Mesenchymal stem cell (in vitro differentiated cells and primary cell): ENCODE measurements around the gene MRPL20.
"Not testable (repeated sequence)": the region's sequence is repeated elsewhere in the genome, so short reads cannot be mapped to it uniquely, and the experiment has no call there.

Experiments
- DNase-seq: peaks from one replicate; pipeline ENCODE4 v3.0.0-alpha.2; 2013
- H2AFZ ChIP-seq: one replicate; pipeline ENCODE4 v1.6.1; 2013; ENCODE audit warnings: low read depth, mild to moderate bottlenecking, control low read depth, inconsistent platforms, low read length, moderate library complexity
- H2AK5ac ChIP-seq: 2 replicates; pipeline ENCODE4 v1.6.1; 2013; ENCODE audit warnings: low read length, moderate library complexity, mild to moderate bottlenecking, inconsistent platforms; ENCODE audit not compliant: severe bottlenecking
- H2BK120ac ChIP-seq: one replicate; pipeline ENCODE4 v1.6.1; 2013; ENCODE audit warnings: low read depth, mild to moderate bottlenecking, inconsistent platforms, low read length, moderate library complexity
- H2BK12ac ChIP-seq, 2 experiments: one replicate each; pipeline ENCODE4 v1.6.1; 2013; ENCODE audit warnings: inconsistent platforms in 2 of 2, low read length in 2 of 2, mild to moderate bottlenecking in 2 of 2, moderate library complexity in 2 of 2, control low read depth in 1 of 2
- H2BK15ac ChIP-seq: one replicate; pipeline ENCODE4 v1.6.1; 2013; ENCODE audit warnings: mild to moderate bottlenecking, low read depth, inconsistent platforms; ENCODE audit not compliant: poor library complexity, severe bottlenecking
- H2BK5ac ChIP-seq: 2 replicates; pipeline ENCODE4 v1.6.1; 2013; ENCODE audit warnings: low read depth, mild to moderate bottlenecking, low read length, control low read depth, inconsistent platforms; ENCODE audit not compliant: poor library complexity, severe bottlenecking
- H3K14ac ChIP-seq, 2 experiments: one replicate each; pipeline ENCODE4 v1.6.1; 2013; ENCODE audit warnings: inconsistent platforms in 2 of 2, low read length in 2 of 2, control low read depth in 1 of 2, mild to moderate bottlenecking in 1 of 2, moderate library complexity in 1 of 2
- H3K18ac ChIP-seq, 2 experiments: one replicate each; pipeline ENCODE4 v1.6.1; 2013; ENCODE audit warnings: inconsistent platforms in 2 of 2, low read length in 2 of 2, control low read depth in 1 of 2, low read depth in 1 of 2, mild to moderate bottlenecking in 1 of 2
- H3K23ac ChIP-seq, 2 experiments: one replicate each; pipeline ENCODE4 v1.6.1; 2013; ENCODE audit warnings: inconsistent platforms in 2 of 2, low read length in 2 of 2, mild to moderate bottlenecking in 2 of 2, moderate library complexity in 2 of 2, control low read depth in 1 of 2
- H3K27ac ChIP-seq: 2 replicates; pipeline ENCODE4 v1.5.1; 2013; ENCODE audit warnings: mild to moderate bottlenecking, moderate library complexity, low read length, control low read depth, inconsistent platforms; ENCODE audit not compliant: poor library complexity, severe bottlenecking
- H3K27me3 ChIP-seq, 2 experiments: 2 replicates each; pipeline versions ENCODE4 v1.6.1 to v1.7.0; 2013; ENCODE audit warnings: low read length in 2 of 2, mild to moderate bottlenecking in 2 of 2, moderate library complexity in 2 of 2, control low read depth in 1 of 2, inconsistent platforms in 1 of 2; ENCODE audit not compliant: control insufficient read depth in 1 of 2, insufficient read depth in 1 of 2
- H3K36me3 ChIP-seq, 2 experiments: 2 replicates each; pipeline versions ENCODE4 v1.6.1 to v1.7.0; 2013; ENCODE audit warnings: low read length in 2 of 2, control low read depth in 1 of 2, inconsistent platforms in 1 of 2, low read depth in 1 of 2, mild to moderate bottlenecking in 1 of 2; ENCODE audit not compliant: insufficient read depth in 2 of 2, control insufficient read depth in 1 of 2
- H3K4ac ChIP-seq, 2 experiments: one replicate each; pipeline ENCODE4 v1.6.1; 2013; ENCODE audit warnings: inconsistent platforms in 2 of 2, low read length in 2 of 2, mild to moderate bottlenecking in 2 of 2, moderate library complexity in 2 of 2, control low read depth in 1 of 2, low read depth in 1 of 2
- H3K4me1 ChIP-seq: 2 replicates; pipeline ENCODE4 v1.6.1; 2013; ENCODE audit warnings: low read depth, low read length, control low read depth; ENCODE audit not compliant: control insufficient read depth, insufficient read depth
- H3K4me2 ChIP-seq: 2 replicates; pipeline ENCODE4 v1.6.1; 2013; ENCODE audit warnings: low read length, mild to moderate bottlenecking, inconsistent platforms; ENCODE audit not compliant: poor library complexity, severe bottlenecking
- H3K4me3 ChIP-seq, 2 experiments: 2 replicates each; pipeline versions ENCODE4 v1.5.1 to v1.7.0; 2013; ENCODE audit warnings: low read length in 2 of 2, mild to moderate bottlenecking in 2 of 2, control low read depth in 1 of 2, low read depth in 1 of 2; ENCODE audit not compliant: insufficient read depth in 1 of 2
- H3K79me1 ChIP-seq: replicated peaks from 2 replicates; pipeline ENCODE4 v1.6.1; 2013; ENCODE audit warnings: mild to moderate bottlenecking, control low read depth, low read length, inconsistent platforms; ENCODE audit not compliant: poor library complexity, severe bottlenecking
- H3K9ac ChIP-seq: 2 replicates; pipeline ENCODE4 v1.7.0; 2013; ENCODE audit warnings: mild to moderate bottlenecking, low read length, moderate library complexity
- H3K9me3 ChIP-seq: 2 replicates; pipeline ENCODE4 v1.7.0; 2013; ENCODE audit warnings: mild to moderate bottlenecking, low read length; ENCODE audit not compliant: control insufficient read depth
- H4K8ac ChIP-seq: one replicate; pipeline ENCODE4 v1.6.1; 2013; ENCODE audit warnings: inconsistent platforms, mild to moderate bottlenecking, low read length, moderate library complexity
- H4K91ac ChIP-seq: one replicate; pipeline ENCODE4 v1.6.1; 2013; ENCODE audit warnings: mild to moderate bottlenecking, low read length, inconsistent platforms
- WGBS: methylation state at CpG from one replicate; pipeline ENCODE4 v1.1.7; 2013; ENCODE audit warnings: mixed read lengths; 5-methylcytosine and 5-hydroxymethylcytosine counted together

The MRPL20 gene

DNA sequence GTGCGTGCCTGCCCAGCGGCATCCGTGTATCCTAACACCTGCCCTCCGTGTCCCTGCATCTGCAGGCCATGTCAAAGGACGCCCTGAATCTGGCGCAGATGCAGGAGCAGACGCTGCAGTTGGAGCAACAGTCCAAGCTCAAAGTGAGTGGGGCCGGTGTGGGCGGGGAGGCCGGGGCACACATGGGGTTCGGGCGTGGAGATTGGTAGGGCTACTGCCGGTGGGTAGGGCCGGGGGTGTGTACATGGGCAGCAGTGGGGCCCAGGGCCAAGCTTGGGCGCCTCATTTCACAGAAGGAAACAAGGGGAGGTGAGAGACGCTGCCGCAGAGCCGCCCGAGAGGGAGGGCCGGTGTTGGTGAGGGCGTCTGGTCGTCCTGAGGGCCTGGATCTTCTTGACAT, 43.5 kb upstream of the MRPL20 start:
- not testable (repeated sequence) for H2BK5ac ChIP-seq, H3K27ac ChIP-seq, H3K4me1 ChIP-seq, H3K14ac ChIP-seq, H3K4me2 ChIP-seq, H2BK120ac ChIP-seq, H3K9ac ChIP-seq, H3K23ac ChIP-seq, H3K4me3 ChIP-seq, H2BK12ac ChIP-seq, H4K8ac ChIP-seq, H2BK15ac ChIP-seq, H3K79me1 ChIP-seq, H3K18ac ChIP-seq, H3K9me3 ChIP-seq, H4K91ac ChIP-seq, H2AK5ac ChIP-seq, H2AFZ ChIP-seq, H3K4ac ChIP-seq, DNase-seq, H3K36me3 ChIP-seq
- H3K27me3 ChIP-seq = peaks cover 0 to 20% of the 10 kb centered on the region in 2 experiments
- 91% methylated on average over 22 of the region's 22 CpGs for WGBS

GRCh38 chr1:1449099-1449739, 42.1 kb upstream of the MRPL20 start, which contains the start of gene ATAD3C:
Gene ATAD3C (plus strand): TSS chr1:1449689. CDS start chr1:1450684, 995 bp downstream.
- Histone ChIP-seq H3K18ac (no peak within 1 kb of the TSS), H3K4me2 (no peak within 1 kb of the TSS), H2BK15ac (no peak within 1 kb of the TSS), H3K4me1 (peaks cover 2% of the 10 kb centered on the region), H3K4ac (no peak within 1 kb of the TSS), H2BK5ac (no peak within 1 kb of the TSS), H3K79me1 (no peaks in the 10 kb centered on the region), H2BK120ac (no peak within 1 kb of the TSS), H2BK12ac (no peak within 1 kb of the TSS), H3K14ac (no peak within 1 kb of the TSS), H3K36me3 (no peaks in the 10 kb centered on the region), H4K8ac (no peak within 1 kb of the TSS), H3K27ac (no peak within 1 kb of the TSS), H3K23ac (no peak within 1 kb of the TSS), H2AK5ac (no peak within 1 kb of the TSS), H3K9ac (no peak within 1 kb of the TSS), H3K27me3 (peaks cover 0 to 17% of the 10 kb centered on the region in 2 experiments), H3K4me3 (no peak within 1 kb of the TSS), H4K91ac (no peak within 1 kb of the TSS), H2AFZ (no peak within 1 kb of the TSS), H3K9me3 (no peaks in the 10 kb centered on the region)
- WGBS = 97% methylated on average over 6 of the region's 6 CpGs
- no peak for DNase-seq

DNA sequence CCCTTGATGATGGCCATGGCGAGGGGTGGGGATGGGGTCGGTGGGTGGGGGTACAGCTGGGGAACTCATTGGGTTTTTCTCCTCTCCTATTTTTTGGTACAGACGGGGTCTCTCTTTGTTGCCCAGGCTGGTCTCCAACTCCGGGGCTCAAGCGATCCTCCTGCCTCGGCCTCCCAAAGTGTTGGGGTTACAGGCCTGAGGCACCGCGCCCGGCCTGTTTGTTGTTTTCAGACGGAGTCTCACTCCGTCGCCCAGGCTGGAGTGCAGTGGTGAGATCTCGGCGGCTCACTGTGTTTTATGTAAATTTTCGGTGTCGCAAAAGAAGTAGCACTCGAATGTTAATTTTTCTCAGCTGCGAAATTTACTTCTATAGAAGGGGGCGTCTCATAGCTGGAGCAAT, 39.5 kb upstream of the MRPL20 start:
- not testable (repeated sequence) for H3K4me2 ChIP-seq, H4K8ac ChIP-seq, DNase-seq, H3K4me1 ChIP-seq, H3K27ac ChIP-seq, H3K18ac ChIP-seq, H2BK15ac ChIP-seq, H3K9ac ChIP-seq, H2AK5ac ChIP-seq, H2BK5ac ChIP-seq, H3K79me1 ChIP-seq, H3K23ac ChIP-seq, H3K4ac ChIP-seq, H4K91ac ChIP-seq, H2AFZ ChIP-seq, H3K4me3 ChIP-seq, H3K36me3 ChIP-seq, H3K14ac ChIP-seq, H2BK120ac ChIP-seq, H2BK12ac ChIP-seq, H3K9me3 ChIP-seq
- H3K27me3 ChIP-seq = peaks cover 0 to 14% of the 10 kb centered on the region in 2 experiments
- WGBS = 92% methylated on average over 14 of the region's 19 CpGs

DNA sequence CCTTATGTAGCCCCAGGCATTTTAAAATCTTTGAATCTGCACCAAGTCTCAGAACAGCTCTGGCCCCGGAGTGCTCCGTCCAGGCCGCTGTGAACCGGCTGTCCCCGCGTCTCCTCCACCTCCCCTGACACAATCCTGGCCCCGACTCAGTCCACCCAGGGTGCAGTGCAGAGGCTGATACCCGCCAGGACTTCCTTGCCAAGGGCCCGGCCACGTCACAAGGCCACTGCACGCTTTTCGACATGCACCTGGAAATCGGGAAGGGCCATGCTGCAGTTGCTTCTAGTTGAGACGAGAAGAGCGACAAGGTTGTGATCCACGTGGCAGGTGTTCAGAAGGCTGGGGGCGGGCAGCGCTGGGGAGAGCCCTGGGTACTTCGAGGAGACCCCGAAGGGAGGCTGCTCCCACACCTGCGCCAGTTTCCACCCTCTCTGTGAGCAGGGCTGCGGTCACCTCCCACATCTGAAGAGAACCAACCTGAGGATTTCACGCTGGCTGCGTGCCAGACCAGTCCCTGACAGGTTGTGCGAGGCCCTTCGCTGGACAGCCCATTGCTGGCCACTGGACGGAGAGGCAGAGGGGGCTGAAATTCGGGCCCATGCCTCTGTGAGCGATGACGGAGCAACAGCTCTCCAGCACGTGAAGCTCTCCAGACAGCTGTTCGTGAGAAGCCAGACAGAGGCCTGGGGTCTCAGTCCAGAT, 35.1 kb upstream of the MRPL20 start:
- no peak for DNase-seq
- H2AK5ac ChIP-seq = no peak overlapping the region
- no peak overlapping the region for H3K4ac ChIP-seq
- H3K18ac ChIP-seq = no peak overlapping the region
- no peak overlapping the region for H4K8ac ChIP-seq
- no peak overlapping the region for H3K9ac ChIP-seq
- H2AFZ ChIP-seq = no peak overlapping the region
- no peak overlapping the region for H3K27ac ChIP-seq
- H3K79me1 ChIP-seq = peaks cover 10% of the 10 kb centered on the region
- no peak overlapping the region for H2BK5ac ChIP-seq
- H3K4me1 ChIP-seq = peaks cover 38% of the 10 kb centered on the region
- 95% methylated on average over 32 of the region's 32 CpGs for WGBS
- no peak overlapping the region for H2BK120ac ChIP-seq
- no peak overlapping the region for H3K23ac ChIP-seq
- H3K4me3 ChIP-seq = no peak overlapping the region
- H3K9me3 ChIP-seq = no peaks in the 10 kb centered on the region
- H2BK12ac ChIP-seq = no peak overlapping the region
- no peak overlapping the region for H4K91ac ChIP-seq
- H3K4me2 ChIP-seq = no peak overlapping the region
- H3K36me3 ChIP-seq = peaks cover 0 to 41% of the 10 kb centered on the region in 2 experiments
- no peak overlapping the region for H2BK15ac ChIP-seq
- H3K14ac ChIP-seq = no peak overlapping the region
- H3K27me3 ChIP-seq = peaks cover 0 to 8% of the 10 kb centered on the region in 2 experiments
